ENCODE measurements around the gene TMEM267.

Gene TMEM267

DNA sequence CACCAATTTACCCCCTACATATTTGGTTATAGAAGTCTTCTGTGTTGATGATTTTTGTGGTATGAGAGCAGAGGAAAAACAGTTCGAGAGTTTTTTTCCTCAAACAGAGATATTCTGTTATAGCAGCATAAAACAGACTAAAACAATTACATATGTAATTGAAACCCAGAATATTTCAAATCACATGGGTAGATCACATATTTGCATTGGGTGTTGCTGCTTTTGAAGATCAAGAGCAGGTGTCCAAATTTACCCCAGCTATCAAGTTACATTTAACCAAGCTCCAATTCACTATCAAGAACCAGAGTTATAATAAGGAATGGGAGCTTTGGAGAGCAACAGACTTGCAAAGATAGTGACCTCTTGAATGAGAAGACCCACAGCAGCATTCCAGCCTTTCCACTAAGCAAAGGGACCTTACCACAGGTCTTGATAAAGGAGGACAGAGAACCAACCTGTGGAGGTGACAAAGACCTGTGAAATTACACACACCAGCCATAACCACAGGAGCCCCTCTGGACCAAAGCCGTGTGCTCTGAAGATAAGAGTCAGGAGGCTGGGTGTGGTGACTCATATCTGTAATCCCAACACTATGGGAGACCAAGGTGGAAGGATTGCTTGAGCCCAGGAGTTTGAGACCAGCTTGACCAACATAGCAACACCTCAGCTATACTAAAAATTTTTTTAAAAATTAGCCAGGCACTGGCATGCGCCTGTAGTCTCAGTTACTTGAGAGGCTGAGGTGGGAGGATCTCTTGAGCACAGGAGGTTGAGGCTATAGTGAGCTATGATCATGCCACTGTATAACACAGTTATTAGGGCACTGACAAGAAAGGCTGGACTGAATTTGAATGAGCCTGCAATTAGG, 67.5 kb downstream of the TMEM267 start:
- DNase-seq (ENCODE audit: extremely low spot score), result no peak
- TF ChIP-seq SUZ12 (IDR thresholded peaks at IDR 0.05), result no peak
- TF ChIP-seq SP1 (IDR thresholded peaks at IDR 0.05), result no peak
- TF ChIP-seq, protein P1, sequence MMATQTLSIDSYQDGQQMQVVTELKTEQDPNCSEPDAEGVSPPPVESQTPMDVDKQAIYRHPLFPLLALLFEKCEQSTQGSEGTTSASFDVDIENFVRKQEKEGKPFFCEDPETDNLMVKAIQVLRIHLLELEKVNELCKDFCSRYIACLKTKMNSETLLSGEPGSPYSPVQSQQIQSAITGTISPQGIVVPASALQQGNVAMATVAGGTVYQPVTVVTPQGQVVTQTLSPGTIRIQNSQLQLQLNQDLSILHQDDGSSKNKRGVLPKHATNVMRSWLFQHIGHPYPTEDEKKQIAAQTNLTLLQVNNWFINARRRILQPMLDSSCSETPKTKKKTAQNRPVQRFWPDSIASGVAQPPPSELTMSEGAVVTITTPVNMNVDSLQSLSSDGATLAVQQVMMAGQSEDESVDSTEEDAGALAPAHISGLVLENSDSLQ (IDR thresholded peaks at IDR 0.05), result no peak
- TF ChIP-seq L3MBTL2 (conservative IDR thresholded peaks at IDR 0.05), result no peak
- no peak for TF ChIP-seq TARDBP (IDR thresholded peaks at IDR 0.05)
- ChIA-PET POLR2A (interaction anchor here (2.4 kb wide), 1 partner anchor 68 kb away, joined by 8 read pairs; the partner anchor contains the start of gene TMEM267), CTCF (no interaction called here)

DNA sequence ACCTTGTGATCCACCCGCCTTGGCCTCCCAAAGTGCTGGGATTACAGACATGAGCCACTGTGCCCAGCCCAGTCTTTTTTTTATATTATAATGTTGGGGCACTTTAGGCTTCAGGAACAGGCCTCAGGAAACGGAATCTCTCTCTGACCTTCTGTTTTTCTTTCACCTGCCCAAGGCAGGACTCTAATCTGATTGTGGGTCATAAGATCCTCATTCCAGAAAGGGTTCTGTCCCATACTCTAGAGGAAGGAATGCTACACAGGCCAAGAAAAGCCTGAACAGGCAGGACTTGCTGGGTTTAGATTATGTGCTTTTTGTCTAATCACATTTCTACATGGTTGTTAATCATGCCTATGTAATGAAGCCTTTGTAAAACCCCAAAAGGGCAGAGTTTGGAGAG, 69.7 kb downstream of the TMEM267 start:
- no peak for DNase-seq (ENCODE audit: extremely low spot score)
- CTCF ChIA-PET, result no interaction called here
- TF ChIP-seq FOXA1 (IDR thresholded peaks at IDR 0.05) (no peak), SP1 (IDR thresholded peaks at IDR 0.05) (no peak), L3MBTL2 (conservative IDR thresholded peaks at IDR 0.05) (no peak), TARDBP (IDR thresholded peaks at IDR 0.05) (no peak), CTBP1 (IDR thresholded peaks at IDR 0.05; ENCODE audit: borderline replicate concordance) (no peak), SUZ12 (IDR thresholded peaks at IDR 0.05) (no peak), ELF4 (IDR thresholded peaks at IDR 0.05) (no peak), FOXK2 (IDR thresholded peaks at IDR 0.05) (no peak), ZNF384 (IDR thresholded peaks at IDR 0.05) (no peak)
- TF ChIP-seq, protein P1 (IDR thresholded peaks at IDR 0.05), result no peak
- POLR2A ChIA-PET, result no interaction called here

DNA sequence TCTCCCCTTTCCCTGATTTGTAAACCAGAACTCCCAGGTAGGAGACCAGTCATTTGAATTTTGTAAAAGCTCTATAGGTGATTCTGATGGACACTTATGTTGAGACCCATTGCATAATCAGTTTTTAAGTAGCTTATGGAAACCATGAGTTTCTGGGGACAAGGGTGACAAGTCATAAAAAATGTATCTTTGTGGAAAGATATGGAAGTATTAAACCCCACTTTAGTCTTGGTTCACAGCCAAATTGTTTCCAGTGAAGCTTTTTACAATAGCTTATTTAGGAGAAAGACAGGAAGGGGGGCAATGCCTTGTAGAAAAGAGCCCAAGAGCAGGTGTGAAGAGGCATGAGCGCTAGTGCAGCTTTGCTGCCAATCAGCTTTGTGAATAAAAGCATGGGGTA, 71.0 kb downstream of the TMEM267 start:
- no peak for DNase-seq (ENCODE audit: extremely low spot score)
- ChIA-PET POLR2A (interaction anchor here (0.6 to 1.5 kb wide), 4 partner anchors 77 to 298 kb away, joined by 3 to 4 read pairs (median 3); partner anchors contain the start of genes C5orf34 and HMGCS1), CTCF (interaction anchor here (2.9 kb wide), 1 partner anchor 23 kb away, joined by 11 read pairs; no protein-coding TSS in a partner anchor)
- TF ChIP-seq ARNT (IDR thresholded peaks at IDR 0.05) (no peak), FOXM1 (IDR thresholded peaks at IDR 0.05; ENCODE audit: borderline replicate concordance) (no peak), FOXK2 (IDR thresholded peaks at IDR 0.05) (no peak), ZNF384 (IDR thresholded peaks at IDR 0.05) (no peak), CTBP1 (IDR thresholded peaks at IDR 0.05; ENCODE audit: borderline replicate concordance) (no peak), FOXA1 (IDR thresholded peaks at IDR 0.05) (no peak), SUZ12 (IDR thresholded peaks at IDR 0.05) (no peak), ELF4 (IDR thresholded peaks at IDR 0.05) (no peak), NFRKB (IDR thresholded peaks at IDR 0.05) (no peak), LEF1 (IDR thresholded peaks at IDR 0.05; ENCODE audit: borderline replicate concordance) (no peak), L3MBTL2 (conservative IDR thresholded peaks at IDR 0.05) (no peak), SP1 (IDR thresholded peaks at IDR 0.05) (no peak), BHLHE40 (IDR thresholded peaks at IDR 0.05; ENCODE audit: borderline replicate concordance) (no peak), HDGF (IDR thresholded peaks at IDR 0.05; ENCODE audit: borderline replicate concordance) (no peak), TARDBP (IDR thresholded peaks at IDR 0.05) (no peak)
- TF ChIP-seq, protein P1 (IDR thresholded peaks at IDR 0.05), result no peak

DNA sequence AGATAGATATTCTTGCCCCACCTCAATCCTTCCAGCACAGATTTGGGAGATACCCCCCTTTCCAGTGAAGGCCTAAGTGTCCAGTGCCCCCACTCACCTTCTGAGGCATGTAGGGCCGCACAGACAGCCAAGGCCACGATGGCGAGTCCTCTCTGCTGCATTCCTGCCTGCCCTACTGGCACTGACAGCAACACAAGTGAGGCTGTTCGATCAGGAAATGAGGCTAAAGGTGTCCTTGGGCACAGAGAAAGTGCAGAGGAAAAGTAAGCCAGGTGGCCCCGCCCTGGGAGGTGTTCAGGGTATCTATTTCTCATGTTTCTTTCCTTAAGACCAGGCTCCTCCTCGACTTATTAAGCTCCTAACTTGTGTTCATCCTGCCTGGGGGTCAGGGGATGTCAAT, 71.5 kb downstream of the TMEM267 start, which contains the start of gene CCL28:
Gene CCL28, minus strand, starts transcription at position 236 of the 400 bp plus-strand sequence. Its CDS starts 75 bp downstream, at position 161.
- POLR2A ChIA-PET, result interaction anchor here (1.0 to 3.0 kb wide), 4 partner anchors 72 to 103 kb away, joined by 3 to 18 read pairs (median 4); partner anchors contain the start of genes C5orf34, HMGCS1 and TMEM267
- DNase-seq (ENCODE audit: extremely low spot score), result no peak
- CTCF ChIA-PET, result interaction anchor here (2.9 kb wide), 1 partner anchor 23 kb away, joined by 11 read pairs; no protein-coding TSS in a partner anchor
- no peak for TF ChIP-seq FOXM1 (IDR thresholded peaks at IDR 0.05; ENCODE audit: borderline replicate concordance)
- TF ChIP-seq NFRKB (IDR thresholded peaks at IDR 0.05), result no peak
- TF ChIP-seq TARDBP (IDR thresholded peaks at IDR 0.05), result no peak
- TF ChIP-seq L3MBTL2 (conservative IDR thresholded peaks at IDR 0.05), result no peak
- TF ChIP-seq SP1 (IDR thresholded peaks at IDR 0.05), result no peak
- TF ChIP-seq FOXK2 (IDR thresholded peaks at IDR 0.05), result no peak
- no peak for TF ChIP-seq LEF1 (IDR thresholded peaks at IDR 0.05; ENCODE audit: borderline replicate concordance)
- TF ChIP-seq, protein P1 (IDR thresholded peaks at IDR 0.05), result no peak

DNA sequence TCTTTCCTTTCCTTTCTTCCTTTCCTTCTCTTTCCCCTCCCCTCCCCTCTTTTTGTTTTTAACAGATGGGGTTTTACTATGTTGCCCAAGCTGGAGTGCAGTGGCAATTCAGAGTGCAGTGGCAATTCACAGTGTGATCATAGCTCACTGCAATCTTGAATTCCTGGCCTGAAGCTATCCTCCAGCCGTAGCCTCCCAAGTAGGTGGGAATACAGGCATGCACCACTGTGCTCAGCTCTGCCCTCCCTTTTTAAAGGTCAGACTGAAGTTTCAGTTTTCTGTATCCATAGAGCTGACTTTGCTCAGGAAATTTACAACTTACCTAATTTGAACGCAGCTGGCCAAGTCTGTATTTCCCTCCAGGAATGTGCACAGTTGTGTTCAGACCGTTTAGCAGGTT, 72.2 kb downstream of the TMEM267 start:
- POLR2A ChIA-PET, result interaction anchor here (1.1 to 3.0 kb wide), 3 partner anchors 73 to 104 kb away, joined by 3 to 18 read pairs (median 4); partner anchors contain the start of genes C5orf34 and TMEM267
- CTCF ChIA-PET, result interaction anchor here (0.7 to 2.9 kb wide), 2 partner anchors 22 to 72 kb away, joined by 3 to 11 read pairs; partner anchors contain the start of gene TMEM267
- DNase-seq (ENCODE audit: extremely low spot score), result no peak
- TF ChIP-seq ELF4 (IDR thresholded peaks at IDR 0.05) (no peak), LEF1 (IDR thresholded peaks at IDR 0.05; ENCODE audit: borderline replicate concordance) (no peak), L3MBTL2 (conservative IDR thresholded peaks at IDR 0.05) (no peak), FOXA1 (IDR thresholded peaks at IDR 0.05) (no peak), SUZ12 (IDR thresholded peaks at IDR 0.05) (no peak), ARNT (IDR thresholded peaks at IDR 0.05) (no peak), HDGF (IDR thresholded peaks at IDR 0.05; ENCODE audit: borderline replicate concordance) (no peak), FOXM1 (IDR thresholded peaks at IDR 0.05; ENCODE audit: borderline replicate concordance) (no peak), NFRKB (IDR thresholded peaks at IDR 0.05) (no peak), FOXK2 (IDR thresholded peaks at IDR 0.05) (no peak), SP1 (IDR thresholded peaks at IDR 0.05) (no peak), ZNF384 (IDR thresholded peaks at IDR 0.05) (no peak), CTBP1 (IDR thresholded peaks at IDR 0.05; ENCODE audit: borderline replicate concordance) (no peak), BHLHE40 (IDR thresholded peaks at IDR 0.05; ENCODE audit: borderline replicate concordance) (no peak), TARDBP (IDR thresholded peaks at IDR 0.05) (no peak)
- TF ChIP-seq, protein P1 (IDR thresholded peaks at IDR 0.05), result no peak
